OCI-LY3 (cell line): ENCODE results near the gene GAK.

ENCODE experiments used
- H2AFZ ChIP-seq: fragments of 200-600, 300-600 bp; shearing (Covaris generic); 2 replicates; pipeline ENCODE4 v1.6.0; 2014; ENCODE audit warnings: antibody characterized with exemption, low read depth, low read length
- H3K27ac ChIP-seq: fragments of 200-600, 300-600 bp; sonication (generic); 2 replicates; pipeline ENCODE4 v1.5.1; 2014; ENCODE audit warnings: mild to moderate bottlenecking, low read length, moderate library complexity, mixed read lengths
- H3K27me3 ChIP-seq: fragments of 200-600, 300-600 bp; sonication (generic); 2 replicates; pipeline ENCODE4 v1.6.1; 2014; ENCODE audit warnings: low read depth, low read length, mixed read lengths
- H3K36me3 ChIP-seq: fragments of 200-600, 300-600 bp; sonication (generic); replicated peaks from 2 replicates; pipeline ENCODE3; 2014; ENCODE audit warnings: low read depth, low read length, mixed read lengths
- H3K4me1 ChIP-seq: fragments of 300-600, 200-600 bp; sonication (generic); 2 replicates; pipeline ENCODE4 v1.6.1; 2014; ENCODE audit warnings: low read length, mixed read lengths
- H3K4me2 ChIP-seq: fragments of 200-600, 300-600 bp; sonication (generic); 2 replicates; pipeline ENCODE4 v1.6.1; 2014; ENCODE audit warnings: low read length, mixed read lengths
- H3K4me3 ChIP-seq: fragments of 300-600, 200-600 bp; sonication (generic); 2 replicates; pipeline ENCODE4 v1.5.1; 2014; ENCODE audit warnings: antibody characterized with exemption, mild to moderate bottlenecking, low read length, moderate library complexity
- H3K79me2 ChIP-seq: fragments of 300-600, 200-600 bp; shearing (Covaris generic); 2 replicates; pipeline ENCODE4 v1.6.1; 2014; ENCODE audit warnings: mild to moderate bottlenecking, low read length, mixed read lengths
- H3K9ac ChIP-seq: fragments of 300-600, 200-600 bp; shearing (Covaris generic); 2 replicates; pipeline ENCODE4 v1.6.0; 2014; ENCODE audit warnings: mild to moderate bottlenecking, low read length, moderate library complexity
- H3K9me3 ChIP-seq: fragments of 200-600, 300-600 bp; shearing (Covaris generic); 2 replicates; pipeline ENCODE4 v1.6.1; 2014; ENCODE audit warnings: low read length, mixed read lengths; ENCODE audit not compliant: insufficient read depth
- H4K20me1 ChIP-seq: fragments of 200-600, 300-600 bp; sonication (generic); 2 replicates; pipeline ENCODE4 v1.6.1; 2016; ENCODE audit warnings: low read length, mixed read lengths; ENCODE audit not compliant: insufficient read depth
- CTCF ChIP-seq: fragments of 200-600, 300-600 bp; sonication (generic); IDR thresholded peaks from 2 replicates; pipeline ENCODE4 v1.5.1; 2014; ENCODE audit warnings: antibody characterized with exemption, low read length, low read depth
- EZH2phosphoT487 ChIP-seq: fragments of 200-600 bp; shearing (Covaris generic); IDR thresholded peaks from 2 replicates; pipeline ENCODE4 v1.6.1; 2018; ENCODE audit warnings: antibody characterized with exemption, mixed run types, low read depth

The GAK gene

GRCh38 chr4:826508-827208 lies 105.5 kb downstream of the GAK start:
- Histone ChIP-seq H4K20me1 (no peaks in the 10 kb centered on the region), H3K36me3 (no peaks in the 10 kb centered on the region), H3K27ac (no peak overlapping the region), H3K27me3 (no peaks in the 10 kb centered on the region), H3K9ac (no peak overlapping the region), H3K4me3 (no peak overlapping the region), H3K9me3 (no peaks in the 10 kb centered on the region), H3K4me2 (no peak overlapping the region), H2AFZ (no peak overlapping the region), H3K79me2 (no peaks in the 10 kb centered on the region), H3K4me1 (no peaks in the 10 kb centered on the region)
- TF ChIP-seq EZH2phosphoT487 = no peak
- no peak for TF ChIP-seq CTCF

GRCh38 chr4:825971-826330 lies 106.2 kb downstream of the GAK start, which contains the start of gene CPLX1:
CPLX1 (minus strand) TSS chr4:826129; CDS start chr4:824522, 1,607 bp downstream.
- H4K20me1 ChIP-seq = no peaks in the 10 kb centered on the region
- no peaks in the 10 kb centered on the region for H3K27me3 ChIP-seq
- no peak within 1 kb of the TSS for H2AFZ ChIP-seq
- no peak within 1 kb of the TSS for H3K27ac ChIP-seq
- TF ChIP-seq EZH2phosphoT487 (no peak), CTCF (no peak)
- no peaks in the 10 kb centered on the region for H3K9me3 ChIP-seq
- no peak within 1 kb of the TSS for H3K4me2 ChIP-seq
- H3K79me2 ChIP-seq = no peaks in the 10 kb centered on the region
- no peak within 1 kb of the TSS for H3K9ac ChIP-seq
- no peaks in the 10 kb centered on the region for H3K4me1 ChIP-seq
- H3K36me3 ChIP-seq = no peaks in the 10 kb centered on the region
- no peak within 1 kb of the TSS for H3K4me3 ChIP-seq

GRCh38 chr4:825063-825970 lies 106.8 kb downstream of the GAK start:
- H3K4me2 ChIP-seq = no peak overlapping the region
- no peaks in the 10 kb centered on the region for H3K9me3 ChIP-seq
- no peaks in the 10 kb centered on the region for H3K27me3 ChIP-seq
- no peak overlapping the region for H2AFZ ChIP-seq
- no peaks in the 10 kb centered on the region for H4K20me1 ChIP-seq
- H3K79me2 ChIP-seq = no peaks in the 10 kb centered on the region
- H3K27ac ChIP-seq = no peak overlapping the region
- H3K4me1 ChIP-seq = no peaks in the 10 kb centered on the region
- H3K9ac ChIP-seq = no peak overlapping the region
- no peaks in the 10 kb centered on the region for H3K36me3 ChIP-seq
- H3K4me3 ChIP-seq = no peak overlapping the region
- TF ChIP-seq CTCF = no peak
- TF ChIP-seq EZH2phosphoT487 = no peak

- Histone ChIP-seq H3K9me3 (no peaks in the 10 kb centered on the region), H2AFZ (no peak overlapping the region), H3K4me2 (no peak overlapping the region)
Observed at GRCh38 chr4:824461-825062, 107.6 kb downstream of the GAK start.

More at GRCh38 chr4:824461-825062, 107.6 kb downstream of the GAK start:
- Histone ChIP-seq H3K4me1 (no peaks in the 10 kb centered on the region), H3K27me3 (no peaks in the 10 kb centered on the region), H3K36me3 (no peaks in the 10 kb centered on the region), H3K4me3 (no peak overlapping the region), H3K79me2 (no peaks in the 10 kb centered on the region), H4K20me1 (no peaks in the 10 kb centered on the region), H3K27ac (no peak overlapping the region), H3K9ac (no peak overlapping the region)
- no peak for TF ChIP-seq EZH2phosphoT487
- no peak for TF ChIP-seq CTCF
